ENCODE measurements around the gene PDE11A.
"Not testable (repeated sequence)": the region's sequence is repeated elsewhere in the genome, so short reads cannot be mapped to it uniquely, and the experiment has no call there.

Gene PDE11A

GRCh38 chr2:178006710-178007109 lies 65.9 kb downstream of the PDE11A start:
- no peak for DNase-seq

DNA sequence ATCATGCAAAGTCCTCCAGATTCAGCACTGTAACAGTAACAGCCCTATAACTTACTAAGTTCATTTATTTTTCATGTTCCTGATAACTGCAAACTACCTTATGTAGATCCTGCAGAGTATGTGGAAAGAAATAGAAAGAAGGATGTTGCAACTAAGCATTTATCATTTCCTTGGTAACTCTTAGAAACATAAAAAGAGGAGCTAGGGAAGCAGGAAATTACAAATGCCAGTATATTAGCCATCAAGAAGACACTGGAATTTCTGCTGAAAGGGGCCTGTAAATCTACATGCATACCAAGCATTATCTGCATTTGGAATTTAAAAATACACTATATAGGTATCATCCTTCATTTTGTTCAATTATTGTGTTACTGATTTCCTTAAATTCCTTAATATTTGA lies 66.8 kb downstream of the PDE11A start:
- no peak for DNase-seq

DNA sequence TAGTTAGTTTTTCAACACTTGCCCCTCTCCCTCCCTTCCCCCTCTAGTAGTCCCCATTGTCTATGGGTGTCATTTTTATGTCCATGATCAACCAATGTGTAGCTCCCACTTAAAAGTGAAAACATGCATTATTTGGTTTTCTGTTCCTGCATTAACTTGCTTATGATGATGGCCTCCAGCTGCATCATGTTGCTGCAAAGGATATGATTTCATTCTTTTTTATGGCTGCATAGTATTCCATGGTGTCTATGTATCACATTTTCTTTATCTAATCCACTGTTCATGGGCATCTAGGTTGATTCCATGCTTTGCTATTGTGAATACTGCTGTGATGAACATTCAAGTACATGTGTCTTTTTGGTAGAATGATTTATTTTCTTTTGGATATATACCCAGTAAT lies 70.5 kb downstream of the PDE11A start:
- no peak for DNase-seq

GRCh38 chr2:177998996-177999395 lies 73.6 kb downstream of the PDE11A start:
- DNase-seq = no peak

GRCh38 chr2:177998006-177998405 lies 74.6 kb downstream of the PDE11A start:
- no peak for DNase-seq

DNA sequence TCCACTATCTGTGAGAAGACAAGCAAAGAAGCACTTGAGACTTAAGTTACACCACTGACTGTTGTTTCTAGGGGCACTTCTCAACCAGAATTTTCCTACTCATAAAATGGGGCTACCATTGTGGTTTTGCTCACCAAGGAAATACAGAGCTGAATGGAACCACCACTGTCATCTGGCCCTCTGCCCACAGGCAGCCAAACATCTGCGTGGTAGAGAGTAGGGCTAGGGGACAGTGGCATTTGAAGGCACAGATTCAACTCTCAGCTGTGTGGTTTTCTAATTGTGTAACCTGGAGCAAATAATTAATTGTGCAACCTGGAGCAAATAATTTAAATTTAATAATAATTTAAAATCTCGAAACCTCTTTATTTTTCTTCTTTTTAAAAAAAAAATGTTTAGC lies 79.6 kb downstream of the PDE11A start:
- no peak for DNase-seq

DNA sequence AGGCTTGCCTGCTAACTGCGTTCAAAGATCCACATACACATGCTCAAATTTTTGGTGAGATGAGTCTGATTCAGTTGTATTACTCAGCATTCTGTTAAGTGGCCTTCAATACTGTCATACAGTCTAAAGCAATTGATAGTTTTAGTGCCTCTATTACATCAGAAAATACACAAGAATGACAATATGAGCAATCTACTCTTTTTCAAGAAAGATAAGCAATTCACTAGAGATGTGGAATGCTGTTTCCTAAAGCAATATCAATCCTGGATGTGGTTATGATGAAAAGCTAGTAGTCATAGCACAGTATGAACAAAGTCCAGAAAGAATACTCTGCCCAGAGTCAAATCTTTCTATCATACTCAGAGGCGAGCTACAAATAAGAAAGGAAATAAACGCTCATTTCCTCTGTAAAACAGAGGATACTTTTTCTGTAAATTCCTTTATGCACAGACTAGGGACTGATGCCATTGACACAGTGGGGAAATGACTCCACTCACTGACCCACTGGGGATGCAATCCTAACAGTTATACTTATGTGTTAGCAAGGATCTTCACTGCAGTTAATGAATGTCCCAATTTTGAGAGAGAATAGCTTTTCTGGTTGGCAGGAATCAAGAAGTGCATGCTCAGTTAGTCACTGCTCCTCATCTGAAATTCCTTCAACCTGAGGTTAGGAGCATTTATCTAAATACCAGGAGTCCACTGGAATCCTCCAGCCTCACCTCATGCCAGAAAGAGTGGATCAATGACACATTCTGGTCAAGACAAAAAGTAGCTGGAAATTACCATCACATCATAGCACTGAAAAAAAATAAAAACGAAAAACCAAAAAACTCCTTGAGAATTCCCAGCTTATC lies 83.3 kb downstream of the PDE11A start:
- no peak for DNase-seq

GRCh38 chr2:177984749-177985148 lies 87.8 kb downstream of the PDE11A start:
- no peak for DNase-seq

GRCh38 chr2:177983183-177983788 lies 89.3 kb downstream of the PDE11A start:
- peak; percentile 17 for DNase-seq

- DNase-seq = no peak
These were observed 99.8 kb downstream of the PDE11A start for GRCh38 chr2:177972782-177973181.

- DNase-seq = no peak
These were observed 100.5 kb downstream of the PDE11A start for GRCh38 chr2:177972123-177972522.

GRCh38 chr2:177970670-177971454 lies 101.7 kb downstream of the PDE11A start:
- DNase-seq = no peak

DNA sequence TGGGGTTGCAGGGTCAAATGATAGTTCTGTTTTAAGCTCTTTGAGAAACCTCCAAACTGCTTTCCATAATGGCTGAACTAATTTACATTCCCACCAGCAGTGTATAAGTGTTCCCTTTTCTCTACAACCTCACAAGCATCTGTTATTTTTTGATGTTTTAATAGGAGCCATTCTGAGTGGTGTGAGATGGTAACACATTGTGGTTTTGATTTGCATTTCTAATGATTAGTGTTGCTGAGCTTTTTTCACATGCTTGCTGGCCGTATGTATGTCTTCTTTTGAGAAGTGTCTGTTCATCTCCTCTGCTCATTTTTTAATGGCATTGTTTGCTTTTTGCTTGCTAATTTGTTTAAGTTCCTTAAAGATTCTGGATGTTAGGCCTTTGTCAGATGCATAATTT lies 107.7 kb downstream of the PDE11A start:
- DNase-seq = no peak

DNA sequence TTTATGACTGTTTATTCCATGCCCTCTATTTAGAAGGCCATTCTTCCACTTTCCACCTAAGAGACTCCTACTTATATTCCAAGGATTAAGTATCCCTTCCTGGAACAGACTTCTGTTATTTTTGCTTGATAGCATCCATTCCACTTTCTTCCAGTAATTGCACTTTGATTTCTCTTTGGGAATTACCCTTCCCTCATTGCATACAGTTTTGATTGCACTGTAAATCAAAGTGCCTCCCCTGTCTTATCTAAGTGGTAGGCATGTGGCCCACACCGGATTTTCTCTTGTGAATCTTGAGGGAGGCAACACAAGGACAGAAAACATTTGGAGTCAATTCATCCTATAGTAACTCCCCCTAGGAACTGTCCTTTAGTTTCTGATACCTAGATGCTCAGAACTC lies 120.4 kb downstream of the PDE11A start:
- DNase-seq = no peak

GRCh38 chr2:177947598-177947997 lies 125.0 kb downstream of the PDE11A start:
- not testable (repeated sequence) for DNase-seq

- DNase-seq = not testable (repeated sequence)
These were observed 128.0 kb downstream of the PDE11A start for GRCh38 chr2:177944530-177944929.

DNA sequence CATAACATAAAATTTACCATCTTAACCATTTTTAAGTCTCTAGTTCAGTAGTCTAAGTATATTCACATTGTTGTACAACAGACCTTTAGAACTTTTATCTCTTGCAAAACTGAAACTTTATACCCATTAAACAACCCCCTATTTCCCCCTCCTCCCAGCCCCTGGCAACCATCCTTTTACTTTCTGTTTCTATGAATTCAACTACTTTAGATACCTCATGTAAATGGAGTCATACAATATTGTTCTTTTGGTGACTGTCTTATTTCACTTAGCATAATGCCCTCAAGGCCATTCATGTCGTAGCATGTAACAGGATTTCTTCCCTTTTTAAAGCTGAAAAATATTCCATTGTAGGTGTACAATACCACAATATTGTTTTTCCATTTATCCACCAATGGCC lies 129.8 kb downstream of the PDE11A start:
- no peak for DNase-seq

DNA sequence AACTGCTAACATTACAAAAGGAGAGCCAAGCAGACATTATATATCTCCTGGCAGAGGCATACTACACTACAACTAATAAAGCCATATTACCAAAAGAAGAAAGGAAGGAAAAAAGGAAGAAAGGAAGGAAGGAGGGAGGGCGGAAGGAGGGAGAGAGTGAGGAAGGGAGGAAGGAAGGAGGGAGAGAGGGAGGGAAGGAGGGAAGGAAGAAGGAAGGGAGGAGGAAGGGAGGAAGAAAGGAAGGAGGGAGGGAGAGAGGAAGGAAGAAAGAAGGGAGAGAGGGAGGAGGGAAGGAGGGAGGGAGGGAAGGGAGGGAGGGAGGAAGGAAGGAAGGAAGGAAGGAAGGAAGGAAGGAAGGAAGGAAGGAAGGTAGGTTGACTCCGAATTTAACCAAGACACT lies 133.4 kb downstream of the PDE11A start:
- no peak for DNase-seq

GRCh38 chr2:177930916-177931315 lies 141.7 kb downstream of the PDE11A start:
- no peak for DNase-seq

DNA sequence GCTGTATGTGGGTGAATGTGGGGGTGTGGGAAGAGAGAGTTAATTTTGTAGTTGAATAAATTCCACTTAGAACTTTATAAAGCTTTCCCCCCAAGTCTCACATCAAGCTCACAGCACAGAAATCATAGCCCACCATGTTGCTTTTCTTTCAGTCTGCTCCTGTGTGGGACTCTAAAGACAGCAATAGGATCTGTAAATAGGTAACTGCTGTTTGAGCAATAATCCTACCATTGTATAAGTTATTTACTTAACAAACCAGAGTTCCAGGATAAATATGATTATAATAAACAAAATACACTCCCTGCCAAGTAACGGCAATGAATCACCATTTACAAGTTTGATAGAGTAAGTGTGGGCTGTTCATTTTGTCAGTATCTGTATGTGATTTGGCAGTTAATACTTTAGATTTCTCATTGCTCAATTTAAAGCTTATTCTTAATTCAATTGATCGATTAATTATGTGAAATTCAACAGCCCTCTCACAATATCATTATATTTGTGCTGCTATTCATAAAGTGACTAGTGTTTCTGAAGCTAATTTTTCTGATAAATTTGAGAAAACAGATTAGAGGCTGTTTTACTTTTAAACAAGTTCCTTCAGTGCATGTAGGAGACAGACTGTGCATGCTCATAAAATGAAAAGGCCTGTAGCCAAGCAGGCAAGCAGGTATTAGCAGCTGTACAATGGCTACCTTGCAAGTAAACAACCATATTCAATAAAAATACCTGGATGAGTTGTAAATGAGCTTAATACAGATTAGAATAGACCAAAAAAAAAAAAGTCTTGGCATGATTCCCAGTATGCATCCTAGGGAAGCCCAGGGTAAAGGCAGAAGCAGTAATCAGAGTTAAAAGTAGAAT lies 142.7 kb downstream of the PDE11A start:
- DNase-seq = no peak

DNA sequence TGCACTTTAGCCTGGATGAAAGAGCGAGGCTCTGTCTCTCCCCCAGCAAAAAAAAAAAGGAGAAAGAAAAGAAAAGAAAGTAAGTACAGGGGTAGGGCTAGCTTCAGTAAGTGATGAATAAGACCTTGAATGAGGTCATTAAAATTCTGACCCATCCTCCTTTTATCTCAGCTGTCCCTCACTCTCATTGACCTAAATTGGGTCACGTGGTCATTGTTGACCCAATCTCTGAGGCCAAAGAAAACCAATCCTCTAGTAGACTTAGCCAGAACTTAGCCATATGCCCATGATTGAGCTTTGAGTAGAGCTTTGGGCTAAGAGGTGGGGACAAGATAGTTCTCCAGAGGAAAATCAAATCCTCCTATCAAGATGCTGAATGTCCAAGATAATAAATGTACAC lies 149.3 kb downstream of the PDE11A start:
- no peak for DNase-seq

DNA sequence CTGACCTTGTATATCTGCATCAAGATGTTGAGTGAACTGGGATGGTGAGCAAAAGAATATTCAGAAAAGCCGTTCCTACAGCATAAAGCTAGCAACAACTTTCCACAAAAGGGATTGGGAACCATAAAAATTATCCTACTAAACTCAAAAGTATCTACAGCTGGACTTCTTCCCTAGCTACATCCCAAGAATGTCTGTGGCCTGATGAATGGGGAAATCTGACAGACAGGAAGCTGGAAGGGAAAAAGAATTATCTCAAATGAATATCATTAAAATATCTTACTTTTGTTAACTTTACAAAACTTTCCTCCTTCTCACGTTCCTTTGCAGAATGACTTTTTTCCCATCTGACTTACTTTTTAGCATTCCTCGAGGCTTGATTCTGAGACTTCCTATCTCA lies 150.9 kb downstream of the PDE11A start:
- DNase-seq = no peak

DNA sequence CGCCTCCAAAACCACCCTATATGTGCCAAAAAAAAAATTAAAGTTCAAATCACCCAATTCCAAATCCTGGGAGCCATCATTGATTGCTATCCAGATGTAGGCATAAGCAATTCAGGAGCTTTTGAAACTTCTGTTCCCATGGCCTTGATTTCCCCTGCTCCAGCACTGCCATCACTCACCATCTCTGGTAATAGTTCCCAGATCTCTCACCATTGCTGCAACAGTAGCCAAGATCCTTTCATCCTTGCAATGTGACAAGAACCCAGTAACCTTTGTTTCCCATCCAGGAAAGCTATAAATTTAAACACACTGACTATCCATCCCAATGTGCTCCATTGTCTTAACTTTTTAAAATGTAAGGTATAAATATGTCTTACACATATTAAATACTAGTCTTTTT lies 155.4 kb downstream of the PDE11A start:
- no peak for DNase-seq

Measured in NCI-H2107 (cell line).